ENCODE data around the gene DDX60. TPM values are rescaled to one million over a fixed set of nuclear protein-coding genes. Genes with fewer than 3 reads are reported as not detected.

DDX60 gene, protein sequence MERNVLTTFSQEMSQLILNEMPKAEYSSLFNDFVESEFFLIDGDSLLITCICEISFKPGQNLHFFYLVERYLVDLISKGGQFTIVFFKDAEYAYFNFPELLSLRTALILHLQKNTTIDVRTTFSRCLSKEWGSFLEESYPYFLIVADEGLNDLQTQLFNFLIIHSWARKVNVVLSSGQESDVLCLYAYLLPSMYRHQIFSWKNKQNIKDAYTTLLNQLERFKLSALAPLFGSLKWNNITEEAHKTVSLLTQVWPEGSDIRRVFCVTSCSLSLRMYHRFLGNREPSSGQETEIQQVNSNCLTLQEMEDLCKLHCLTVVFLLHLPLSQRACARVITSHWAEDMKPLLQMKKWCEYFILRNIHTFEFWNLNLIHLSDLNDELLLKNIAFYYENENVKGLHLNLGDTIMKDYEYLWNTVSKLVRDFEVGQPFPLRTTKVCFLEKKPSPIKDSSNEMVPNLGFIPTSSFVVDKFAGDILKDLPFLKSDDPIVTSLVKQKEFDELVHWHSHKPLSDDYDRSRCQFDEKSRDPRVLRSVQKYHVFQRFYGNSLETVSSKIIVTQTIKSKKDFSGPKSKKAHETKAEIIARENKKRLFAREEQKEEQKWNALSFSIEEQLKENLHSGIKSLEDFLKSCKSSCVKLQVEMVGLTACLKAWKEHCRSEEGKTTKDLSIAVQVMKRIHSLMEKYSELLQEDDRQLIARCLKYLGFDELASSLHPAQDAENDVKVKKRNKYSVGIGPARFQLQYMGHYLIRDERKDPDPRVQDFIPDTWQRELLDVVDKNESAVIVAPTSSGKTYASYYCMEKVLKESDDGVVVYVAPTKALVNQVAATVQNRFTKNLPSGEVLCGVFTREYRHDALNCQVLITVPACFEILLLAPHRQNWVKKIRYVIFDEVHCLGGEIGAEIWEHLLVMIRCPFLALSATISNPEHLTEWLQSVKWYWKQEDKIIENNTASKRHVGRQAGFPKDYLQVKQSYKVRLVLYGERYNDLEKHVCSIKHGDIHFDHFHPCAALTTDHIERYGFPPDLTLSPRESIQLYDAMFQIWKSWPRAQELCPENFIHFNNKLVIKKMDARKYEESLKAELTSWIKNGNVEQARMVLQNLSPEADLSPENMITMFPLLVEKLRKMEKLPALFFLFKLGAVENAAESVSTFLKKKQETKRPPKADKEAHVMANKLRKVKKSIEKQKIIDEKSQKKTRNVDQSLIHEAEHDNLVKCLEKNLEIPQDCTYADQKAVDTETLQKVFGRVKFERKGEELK (N-terminal part only)
- total RNA-seq (2022) (4.7 and 7.9 TPM in 2 replicates), Bru-seq, nascent RNA (percentile 49 among the genes with signal in this experiment), BruChase-seq, experiment 1, labeled RNA remaining after a 6-hour chase (percentile 51 among the genes with signal in this experiment), BruChase-seq, experiment 2, labeled RNA remaining after a 2-hour chase (percentile 44 among the genes with signal in this experiment)
- long read RNA-seq, full-length matches to known transcripts = 1 of 5 reads
- long read RNA-seq, partial matches to known transcripts = 4 of 5 reads
- long read RNA-seq, other reads (novel, unspliced or antisense) = 0 of 5 reads

DNA sequence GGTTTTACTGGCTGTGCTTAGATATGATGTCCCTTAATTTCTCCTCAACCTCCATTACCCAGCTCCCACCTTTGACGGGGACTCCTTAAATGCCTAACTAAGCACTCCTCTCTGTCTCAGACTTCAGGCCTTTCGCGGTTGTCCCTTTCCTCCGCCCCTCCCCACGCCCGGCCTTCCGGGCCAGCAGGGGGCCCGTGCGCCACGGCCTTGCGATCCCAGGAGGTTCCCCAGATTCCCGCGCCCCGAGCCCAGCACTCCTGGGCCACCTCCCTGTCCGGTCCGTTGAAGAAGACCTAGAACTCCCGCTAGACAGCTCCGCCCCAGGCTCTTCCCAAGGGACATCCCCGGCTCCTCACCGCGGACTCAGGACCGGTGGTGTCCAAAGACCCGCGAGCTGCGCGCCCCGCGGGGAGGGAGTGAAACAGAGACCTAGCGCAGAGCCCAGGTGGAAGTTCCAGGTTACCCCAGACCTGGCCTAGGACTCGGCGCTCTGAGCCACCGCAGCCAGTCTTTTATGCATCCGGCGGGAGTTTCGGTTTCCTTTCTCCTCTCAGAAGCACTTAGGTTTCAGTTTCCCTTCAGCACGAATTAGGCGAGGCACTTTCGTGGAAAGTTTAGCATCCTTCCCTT is at the start of gene DDX60:
TSS of gene DDX60 (minus strand) at position 487 of the 630 bp plus-strand sequence. CDS start 7,493 bp downstream, outside the sequence.
- H3K27me3 Mint-ChIP-seq (ENCODE audit: insufficient read depth, unreplicated experiment) = no peaks in the 10 kb centered on the region
- H3K27ac Mint-ChIP-seq (ENCODE audit: low read depth, unreplicated experiment) = peak within 1 kb of the TSS; percentile 97
- CTCF ChIA-PET = interaction anchor here (0.5 to 3.4 kb wide), 9 partner anchors 10 to 503 kb away, joined by 3 to 8 read pairs (median 4); no protein-coding TSS in a partner anchor
- H3K36me3 Mint-ChIP-seq (ENCODE audit: insufficient read depth, unreplicated experiment) = peaks cover 7% of the 10 kb centered on the region
- POLR2A ChIA-PET = interaction anchor here (0.7 to 2.5 kb wide), 10 partner anchors 9 to 1330 kb away, joined by 3 to 14 read pairs (median 3); partner anchors contain the start of gene DDX60L
- peak within 1 kb of the TSS; percentile 95 for H3K4me3 Mint-ChIP-seq (ENCODE audit: unreplicated experiment)
- no peaks in the 10 kb centered on the region for H3K9me3 Mint-ChIP-seq (ENCODE audit: unreplicated experiment)
- intact Hi-C loops (cut with micrococcal nuclease) = loop anchor here (1.0 to 5.0 kb wide), 2 partner anchors 163 to 194 kb away; no protein-coding TSS in a partner anchor
- peaks cover 24% of the 10 kb centered on the region for H3K4me1 Mint-ChIP-seq (ENCODE audit: insufficient read depth, unreplicated experiment)
- TSS peak; percentile 65 for BruUV-seq (replicated peaks)
- TF ChIP-seq, protein P1, sequence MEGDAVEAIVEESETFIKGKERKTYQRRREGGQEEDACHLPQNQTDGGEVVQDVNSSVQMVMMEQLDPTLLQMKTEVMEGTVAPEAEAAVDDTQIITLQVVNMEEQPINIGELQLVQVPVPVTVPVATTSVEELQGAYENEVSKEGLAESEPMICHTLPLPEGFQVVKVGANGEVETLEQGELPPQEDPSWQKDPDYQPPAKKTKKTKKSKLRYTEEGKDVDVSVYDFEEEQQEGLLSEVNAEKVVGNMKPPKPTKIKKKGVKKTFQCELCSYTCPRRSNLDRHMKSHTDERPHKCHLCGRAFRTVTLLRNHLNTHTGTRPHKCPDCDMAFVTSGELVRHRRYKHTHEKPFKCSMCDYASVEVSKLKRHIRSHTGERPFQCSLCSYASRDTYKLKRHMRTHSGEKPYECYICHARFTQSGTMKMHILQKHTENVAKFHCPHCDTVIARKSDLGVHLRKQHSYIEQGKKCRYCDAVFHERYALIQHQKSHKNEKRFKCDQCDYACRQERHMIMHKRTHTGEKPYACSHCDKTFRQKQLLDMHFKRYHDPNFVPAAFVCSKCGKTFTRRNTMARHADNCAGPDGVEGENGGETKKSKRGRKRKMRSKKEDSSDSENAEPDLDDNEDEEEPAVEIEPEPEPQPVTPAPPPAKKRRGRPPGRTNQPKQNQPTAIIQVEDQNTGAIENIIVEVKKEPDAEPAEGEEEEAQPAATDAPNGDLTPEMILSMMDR (IDR thresholded peaks at IDR 0.05; ENCODE audit: unreplicated experiment) = peak; percentile 30
- DNase-seq (ENCODE audit: unreplicated experiment) = peak; percentile 87

DNA sequence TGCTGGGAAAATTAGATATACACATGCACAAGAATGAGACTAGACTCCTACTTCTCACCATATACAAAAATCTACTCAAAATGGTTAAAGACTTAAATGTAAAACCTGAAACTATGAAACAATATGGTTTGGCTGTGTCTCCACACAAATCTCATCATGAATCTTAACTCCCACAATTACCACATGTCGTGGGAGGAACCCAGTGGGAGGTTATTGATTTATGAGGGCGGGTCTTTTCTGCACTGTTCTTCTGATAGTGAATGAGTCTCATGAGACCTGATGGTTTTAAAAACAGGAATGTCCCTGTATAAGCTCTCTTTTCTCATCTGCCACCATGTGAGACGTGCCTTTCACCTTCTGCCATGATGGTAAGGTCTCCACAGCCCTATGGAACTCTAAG is 48.5 kb upstream of the DDX60 start:
- H3K4me1 Mint-ChIP-seq (ENCODE audit: insufficient read depth, unreplicated experiment) = no peaks in the 10 kb centered on the region
- H3K9me3 Mint-ChIP-seq (ENCODE audit: unreplicated experiment) = peaks cover 7% of the 10 kb centered on the region
- H3K4me3 Mint-ChIP-seq (ENCODE audit: unreplicated experiment) = no peak overlapping the region
- CTCF ChIA-PET = interaction anchor here (0.7 kb wide), 1 partner anchor 564 kb away, joined by 3 read pairs; no protein-coding TSS in a partner anchor
- intact Hi-C loops (cut with micrococcal nuclease) = no loop called here
- H3K27me3 Mint-ChIP-seq (ENCODE audit: insufficient read depth, unreplicated experiment) = no peaks in the 10 kb centered on the region
- BruUV-seq (replicated peaks) = no TSS peak
- no peak overlapping the region for H3K27ac Mint-ChIP-seq (ENCODE audit: low read depth, unreplicated experiment)
- TF ChIP-seq, protein P1 (IDR thresholded peaks at IDR 0.05; ENCODE audit: unreplicated experiment) = no peak
- H3K36me3 Mint-ChIP-seq (ENCODE audit: insufficient read depth, unreplicated experiment) = peaks cover 13% of the 10 kb centered on the region
- DNase-seq (ENCODE audit: unreplicated experiment) = no peak
- POLR2A ChIA-PET = no interaction called here

DNA sequence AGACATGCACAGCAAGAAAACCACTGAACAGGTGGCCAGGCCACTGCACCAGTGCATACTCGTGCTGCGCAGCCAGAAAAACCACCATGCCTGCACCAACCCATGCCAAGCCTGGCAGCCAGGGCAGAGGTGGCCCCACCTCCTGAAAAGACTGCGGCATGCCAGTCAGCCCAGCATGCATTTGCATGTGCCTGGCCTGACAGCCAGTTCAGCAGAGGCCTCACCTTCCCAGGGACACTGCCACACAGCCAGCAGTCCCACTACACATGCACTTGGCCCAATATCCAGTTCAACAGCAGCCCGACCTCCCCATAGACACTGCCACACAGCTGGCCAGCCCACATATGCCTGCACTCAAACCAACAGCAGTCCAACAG is 43.5 kb upstream of the DDX60 start:
- Mint-ChIP-seq H3K4me1 (ENCODE audit: insufficient read depth, unreplicated experiment) (no peaks in the 10 kb centered on the region), H3K27ac (ENCODE audit: low read depth, unreplicated experiment) (no peak overlapping the region), H3K9me3 (ENCODE audit: unreplicated experiment) (no peaks in the 10 kb centered on the region), H3K36me3 (ENCODE audit: insufficient read depth, unreplicated experiment) (peaks cover 9% of the 10 kb centered on the region), H3K27me3 (ENCODE audit: insufficient read depth, unreplicated experiment) (no peaks in the 10 kb centered on the region), H3K4me3 (ENCODE audit: unreplicated experiment) (no peak overlapping the region)
- TF ChIP-seq, protein P1 (IDR thresholded peaks at IDR 0.05; ENCODE audit: unreplicated experiment) = no peak
- BruUV-seq (replicated peaks) = no TSS peak
- POLR2A ChIA-PET = no interaction called here
- CTCF ChIA-PET = interaction anchor here (1.2 kb wide), 1 partner anchor 19 kb away, joined by 3 read pairs; no protein-coding TSS in a partner anchor
- DNase-seq (ENCODE audit: unreplicated experiment) = no peak
- intact Hi-C loops (cut with micrococcal nuclease) = no loop called here
